HG02938 (cell line): ENCODE results near the gene ALDOA.
"Not testable (repeated sequence)": the region's sequence is repeated elsewhere in the genome, so short reads cannot be mapped to it uniquely, and the experiment has no call there.

ENCODE experiments used
- ATAC-seq: cut with Tn5 transposase; IDR thresholded peaks from one replicate; pipeline ENCODE4 v1.9.1; 2021; ENCODE audit warnings: mild to moderate bottlenecking, moderate library complexity; ENCODE audit not compliant: unreplicated experiment

Gene ALDOA

DNA sequence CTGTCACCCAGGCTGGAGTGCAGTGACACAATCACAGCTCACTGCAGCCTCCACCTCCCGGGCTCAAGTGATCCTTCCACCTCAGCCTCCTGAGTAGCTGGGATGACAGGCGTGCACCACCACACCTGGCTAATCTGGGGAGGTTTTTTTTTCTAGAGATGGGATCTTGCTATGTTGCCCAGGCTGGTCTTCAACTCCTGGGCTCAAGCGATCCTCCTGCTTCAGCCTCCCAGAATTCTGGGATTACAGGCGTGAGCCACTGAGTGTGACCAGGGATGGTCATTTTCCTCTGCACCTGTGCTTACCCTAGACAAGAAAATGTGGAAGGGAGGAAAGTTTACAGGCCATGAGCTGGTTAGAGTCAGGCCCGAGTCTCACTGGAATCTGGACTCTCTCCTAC, 24.9 kb upstream of the ALDOA start:
- ATAC-seq: not testable (repeated sequence)

DNA sequence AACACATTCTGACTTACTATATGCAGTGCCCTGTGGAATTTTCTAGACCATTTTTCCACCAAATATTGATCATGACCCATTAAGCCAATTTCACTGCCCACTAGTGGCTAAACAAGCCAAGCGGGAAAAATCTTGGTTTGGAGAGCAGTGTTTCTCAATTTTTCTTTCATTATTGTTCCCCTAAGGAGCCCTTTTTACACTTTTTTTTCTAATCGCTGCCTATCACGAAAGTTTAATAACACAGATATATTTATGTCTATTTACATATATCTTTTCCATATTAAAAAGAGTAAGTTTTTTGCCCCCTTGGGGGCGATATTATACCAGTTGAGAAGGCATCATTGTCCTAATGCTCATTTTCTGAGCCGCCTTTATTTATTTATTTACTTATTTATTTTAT, 23.7 kb upstream of the ALDOA start:
- ATAC-seq: no peak

DNA sequence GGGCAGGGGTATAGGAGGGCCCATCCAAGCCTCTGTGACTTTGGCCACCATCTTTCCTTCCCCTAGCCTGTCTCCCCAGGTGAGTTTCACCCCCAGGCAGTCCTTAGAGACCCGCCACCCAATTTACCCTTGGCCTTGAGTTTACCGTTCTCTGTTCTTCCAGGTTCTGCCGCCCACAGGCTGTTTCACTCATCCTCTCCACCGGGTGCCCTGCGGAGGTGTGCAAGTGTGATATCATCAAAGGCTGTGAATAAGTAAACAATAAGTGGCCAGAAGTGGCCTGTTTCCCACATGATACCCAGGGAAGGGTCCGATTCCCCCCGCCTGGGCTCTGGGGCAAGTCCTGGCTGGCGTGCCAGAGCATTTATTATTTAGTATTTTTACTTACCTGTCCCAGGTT, 19.4 kb upstream of the ALDOA start:
- no peak for ATAC-seq

- ATAC-seq: no peak
These were observed 19.0 kb upstream of the ALDOA start for GRCh38 chr16:30046588-30046987.

GRCh38 chr16:30049871-30050270, 15.7 kb upstream of the ALDOA start:
- ATAC-seq: no peak

GRCh38 chr16:30051518-30051917, 14.0 kb upstream of the ALDOA start:
- no peak for ATAC-seq

DNA sequence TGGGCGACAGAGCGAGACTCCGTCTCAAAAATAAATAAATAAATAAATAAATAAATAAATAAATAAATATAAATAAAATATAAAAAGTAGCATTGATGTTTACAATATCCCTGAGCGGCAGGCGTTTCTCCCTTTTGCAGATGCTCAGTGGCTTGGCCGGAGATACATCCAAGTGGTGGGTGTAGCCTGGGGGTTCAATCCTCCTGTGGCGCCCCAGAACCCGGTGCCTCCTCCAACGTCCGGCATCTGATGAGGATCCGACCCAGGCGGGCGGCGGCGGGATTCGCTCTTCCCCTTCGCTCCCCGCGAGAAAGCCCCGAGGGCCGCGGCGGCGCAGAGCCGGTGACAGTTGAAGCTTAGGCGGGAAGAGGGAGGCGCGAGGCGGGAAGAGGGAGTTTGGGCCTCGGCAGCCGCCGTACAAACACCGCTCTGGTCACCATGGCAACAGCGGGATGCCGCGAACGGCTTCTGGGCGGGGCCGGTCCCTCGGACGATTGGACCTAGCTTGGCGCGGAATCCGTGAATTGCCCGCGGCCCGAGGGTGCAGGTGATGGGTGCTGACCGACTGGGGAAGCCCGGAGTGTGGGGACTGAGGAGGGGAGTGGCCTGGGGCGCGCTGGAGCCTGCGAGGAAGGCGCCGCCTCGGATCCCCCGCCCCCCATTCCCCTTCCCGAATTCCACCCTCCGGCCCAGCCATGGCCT, 12.7 kb upstream of the ALDOA start:
- ATAC-seq: peak; percentile 62

DNA sequence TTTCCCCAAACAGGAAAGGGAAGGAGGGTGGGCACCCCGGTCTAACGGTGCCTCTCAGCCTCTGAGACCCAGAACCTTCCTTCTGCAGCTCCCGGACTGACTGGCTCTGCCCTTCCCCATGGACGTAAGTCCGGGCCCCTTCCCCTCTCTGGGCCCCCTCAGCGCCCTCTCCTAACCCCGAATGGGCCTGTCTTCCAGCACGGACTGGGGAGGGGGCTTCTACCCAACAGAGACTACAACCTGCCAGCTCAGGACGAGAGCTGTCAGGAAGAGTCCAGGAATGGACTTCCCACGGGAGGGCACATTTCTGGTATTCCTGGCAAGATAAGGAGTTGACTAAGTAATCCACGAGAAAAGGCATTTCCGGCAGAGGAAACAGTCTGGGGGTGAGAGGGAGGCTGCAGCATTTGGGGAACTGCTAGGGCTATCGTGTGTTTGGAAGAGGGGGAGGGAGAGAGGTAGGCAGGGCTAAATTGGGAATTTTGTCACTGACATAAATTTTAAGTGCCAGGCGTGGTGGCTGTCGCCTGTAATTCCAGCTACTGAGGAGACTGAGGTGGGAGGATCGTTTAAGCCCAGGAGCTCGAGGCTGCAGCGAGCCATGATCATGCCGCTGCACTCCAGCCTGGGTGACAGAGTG, 12.1 kb upstream of the ALDOA start:
- no peak for ATAC-seq

DNA sequence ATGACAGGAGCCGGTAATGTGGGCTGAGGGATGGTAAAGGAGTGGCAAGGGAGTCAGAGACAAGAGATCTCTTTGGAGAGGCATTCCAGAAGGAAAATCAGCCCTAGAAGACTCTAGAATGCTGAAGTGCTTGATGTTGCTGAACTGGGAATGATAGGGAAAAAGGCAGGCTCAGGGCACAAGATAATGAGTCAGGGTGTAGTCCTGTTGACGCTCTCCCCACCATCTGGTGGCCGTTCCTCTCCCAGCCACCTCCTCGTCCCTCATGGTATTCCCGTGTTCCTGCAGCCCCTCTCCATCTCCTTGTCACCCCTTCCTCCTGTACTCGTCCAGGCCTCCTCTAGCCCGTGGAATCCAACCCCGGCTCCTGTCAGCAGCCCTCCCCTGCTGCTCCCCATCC, 11.1 kb upstream of the ALDOA start:
- ATAC-seq: no peak

GRCh38 chr16:30054959-30055553, 10.5 kb upstream of the ALDOA start:
- ATAC-seq: no peak

- no peak for ATAC-seq
These were observed 5.2 kb upstream of the ALDOA start for GRCh38 chr16:30060346-30060745.

GRCh38 chr16:30060836-30061554, 4.6 kb upstream of the ALDOA start:
- ATAC-seq: no peak

DNA sequence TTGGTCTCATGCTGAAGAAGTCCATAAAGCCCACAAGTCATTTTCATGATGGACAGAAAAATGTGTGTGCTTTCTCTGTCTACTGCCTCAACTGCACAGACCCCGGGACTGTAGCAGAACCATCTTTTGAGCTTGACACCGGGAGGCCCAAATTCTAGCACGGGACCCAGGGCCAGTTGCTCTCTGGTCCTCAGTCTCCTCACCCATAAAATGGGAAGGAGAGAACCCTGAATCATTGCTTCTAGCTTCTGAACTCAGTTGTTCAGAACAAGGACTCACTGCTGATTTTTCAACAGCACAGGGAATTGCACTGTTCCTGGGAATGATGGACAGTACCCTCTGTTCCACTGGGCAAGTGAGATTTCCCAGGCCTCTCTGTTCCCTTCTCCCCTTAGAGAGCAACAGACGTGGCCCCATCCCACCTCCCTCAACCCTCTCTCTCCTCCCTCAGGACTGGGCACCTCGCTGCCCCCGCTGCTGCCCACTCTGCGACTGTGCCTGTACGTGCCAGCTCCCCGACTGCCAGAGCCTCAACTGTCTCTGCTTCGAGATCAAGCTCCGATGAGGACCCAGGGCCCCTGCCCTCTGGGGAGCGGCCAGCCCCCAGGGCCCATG, 2.2 kb upstream of the ALDOA start:
- no peak for ATAC-seq

- ATAC-seq: no peak
These were observed 1.4 kb upstream of the ALDOA start for GRCh38 chr16:30063893-30064728.

GRCh38 chr16:30064729-30065101, 845 bp upstream of the ALDOA start:
- ATAC-seq: no peak

- no peak for ATAC-seq
These were observed 592 bp downstream of the ALDOA start for GRCh38 chr16:30065943-30066760.

- no peak for ATAC-seq
These were observed 1.4 kb downstream of the ALDOA start for GRCh38 chr16:30066761-30067583.

DNA sequence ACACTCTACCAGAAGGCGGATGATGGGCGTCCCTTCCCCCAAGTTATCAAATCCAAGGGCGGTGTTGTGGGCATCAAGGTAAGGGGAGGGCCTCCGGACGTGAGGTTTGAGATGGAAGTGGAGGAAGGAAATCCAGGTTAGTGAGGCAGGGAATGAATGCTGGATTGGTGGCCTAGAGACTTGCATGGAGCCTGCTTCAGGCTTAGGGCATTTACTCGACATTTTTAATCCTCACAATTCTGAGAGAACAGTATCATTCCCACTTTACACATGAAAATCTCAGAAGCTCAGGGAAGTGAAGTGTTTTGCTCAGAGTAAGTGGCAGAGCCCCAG, 2.0 kb downstream of the ALDOA start:
- ATAC-seq: no peak

GRCh38 chr16:30068333-30068732, 2.8 kb downstream of the ALDOA start:
- ATAC-seq: no peak
